HG03521 (cell line): ENCODE results near the gene RBM15.

Experiments used
- ATAC-seq: cut with Tn5 transposase; IDR thresholded peaks from one replicate; pipeline ENCODE4 v1.9.1; 2021; ENCODE audit warnings: mild to moderate bottlenecking, moderate library complexity; ENCODE audit not compliant: unreplicated experiment

The RBM15 gene

DNA sequence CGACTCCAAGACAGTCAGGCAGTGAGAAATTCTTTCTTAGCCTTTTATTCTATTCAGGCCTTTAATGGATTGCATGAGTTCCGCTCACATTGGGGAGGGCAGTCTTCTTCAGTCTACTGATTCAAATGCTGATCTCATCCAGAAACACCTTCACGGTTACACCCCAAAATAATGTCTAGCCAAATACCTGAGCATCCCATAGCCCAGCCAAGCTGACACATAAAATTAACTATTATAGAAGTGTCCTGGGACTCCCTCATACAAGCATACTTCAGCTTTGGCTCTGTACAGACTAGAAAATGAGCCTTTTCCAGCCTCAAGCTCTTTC, 55.3 kb downstream of the RBM15 start:
- ATAC-seq, result no peak
